K562 (cell line): ENCODE results near the gene UFSP2. TPM values are rescaled to one million over a fixed set of nuclear protein-coding genes. Genes with fewer than 3 reads are reported as not detected.

Experiments
- ASH1L ChIP-seq: fragments of 450-650 bp; IDR thresholded peaks from 2 replicates; pipeline ENCODE4 v1.6.1; 2018; ENCODE audit warnings: borderline replicate concordance, mild to moderate bottlenecking, low read depth; ENCODE audit not compliant: partially characterized antibody
- BCL6 ChIP-seq: fragments of 250-450 bp; sonication (Bioruptor Pico); IDR thresholded peaks from 2 replicates; pipeline ENCODE4 v1.4.0; 2020
- DMBX1 ChIP-seq: fragments of 250-450 bp; sonication (Bioruptor Pico); IDR thresholded peaks from 2 replicates; pipeline ENCODE4 v1.8.0; 2022; ENCODE audit warnings: inconsistent platforms, mild to moderate bottlenecking, moderate library complexity, borderline replicate concordance
- ESRRA ChIP-seq: fragments of 450-650 bp; IDR thresholded peaks from 2 replicates; pipeline ENCODE4 v1.6.1; 2014; ENCODE audit warnings: low read depth, mild to moderate bottlenecking, moderate library complexity, borderline replicate concordance
- GATAD2A ChIP-seq: fragments of 450-650 bp; IDR thresholded peaks from 2 replicates; pipeline ENCODE4 v1.6.1; 2017
- HNRNPK ChIP-seq: fragments of 200-400 bp; formaldehyde crosslinking; IDR thresholded peaks from one replicate; pipeline ENCODE4 v1.6.1; 2018; ENCODE audit warnings: mild to moderate bottlenecking, low read depth, low read length; ENCODE audit not compliant: poor library complexity, severe bottlenecking
- KDM5B ChIP-seq: fragments of 200-600 bp; sonication (generic); IDR thresholded peaks from 2 replicates; pipeline ENCODE4 v1.6.1; 2012; ENCODE audit warnings: low read depth, mild to moderate bottlenecking, moderate library complexity, low read length, control low read depth, inconsistent platforms; ENCODE audit not compliant: insufficient replicate concordance
- KLF13 ChIP-seq: fragments of 450-650 bp; IDR thresholded peaks from 2 replicates; pipeline ENCODE4 v1.6.1; 2016; ENCODE audit warnings: missing genetic modification characterization, low read depth, mild to moderate bottlenecking, missing compliant biosample characterization, moderate library complexity, borderline replicate concordance
- NEUROD1 ChIP-seq: fragments of 150-350 bp; IDR thresholded peaks from 2 replicates; pipeline ENCODE4 v1.6.1; 2014; ENCODE audit warnings: borderline replicate concordance, low read length, low read depth; ENCODE audit not compliant: partially characterized antibody
- PHF21A ChIP-seq: fragments of 450-650 bp; IDR thresholded peaks from 2 replicates; pipeline ENCODE4 v1.6.1; 2017; ENCODE audit warnings: low read depth, borderline replicate concordance
- PRMT5 ChIP-seq: sonication (generic); formaldehyde crosslinking; IDR thresholded peaks from 2 replicates; pipeline ENCODE4 v1.5.0; 2020; ENCODE audit warnings: missing genetic modification reagents
- PRPF4 ChIP-seq: fragments of 200-400 bp; formaldehyde crosslinking; IDR thresholded peaks from one replicate; pipeline ENCODE4 v1.6.1; 2017; ENCODE audit warnings: low read length, low read depth, mild to moderate bottlenecking; ENCODE audit not compliant: insufficient read depth, poor library complexity, severe bottlenecking
- RBM17 ChIP-seq: fragments of 200-400 bp; formaldehyde crosslinking; IDR thresholded peaks from 2 replicates; pipeline ENCODE4 v1.6.1; 2017; ENCODE audit warnings: low read depth, mild to moderate bottlenecking, low read length, borderline replicate concordance
- RBM39 ChIP-seq: fragments of 200-400 bp; formaldehyde crosslinking; optimal IDR thresholded peaks from 2 replicates; pipeline ENCODE3; 2018; ENCODE audit warnings: low read depth, low read length
- ZFP36 ChIP-seq: fragments of 150-350 bp; IDR thresholded peaks from 2 replicates; pipeline ENCODE4 v1.6.1; 2018; ENCODE audit warnings: low read length, low read depth; ENCODE audit not compliant: partially characterized antibody
- ZNF57 ChIP-seq: fragments of 450-650 bp; formaldehyde crosslinking; IDR thresholded peaks from 2 replicates; pipeline ENCODE4 v1.4.0; 2020; ENCODE audit warnings: mild to moderate bottlenecking, moderate library complexity
- ZNF695 ChIP-seq: fragments of 450-650 bp; formaldehyde crosslinking; IDR thresholded peaks from 2 replicates; pipeline ENCODE4 v1.4.0; 2020; ENCODE audit warnings: mild to moderate bottlenecking, moderate library complexity
- polyA plus RNA-seq, 8 experiments: library from polyadenylated mRNA; depleted of rRNA in 4 of 8; stranded (reverse) in 5 of 8; unstranded in 3 of 8; fragments of >200 nt; fragmentation: Nextera tagmentation in 2 of 8; fragmentation: Illumina TruSeq in 1 of 8; extraction: Ambion mirVana in 2 of 8; extraction: Trizol in 1 of 8; gene quantifications; 2 replicates each; pipeline versions ENCODE4 v1.2.1 to v1.2.3, GENCODE V29; 2011 to 2014; ENCODE audit warnings: inconsistent platforms in 1 of 8, missing spikeins in 1 of 8
- total RNA-seq, 7 experiments: library from RNA; depleted of rRNA in 6 of 7; stranded (reverse); fragments of >200 nt in 6 of 7; fragmentation: Illumina TruSeq in 2 of 7; extraction: Trizol in 2 of 7; gene quantifications; 2 replicates each; pipeline versions ENCODE4 v1.2.1 to v1.2.3, GENCODE V29; 2011 to 2021; ENCODE audit warnings: low replicate concordance in 1 of 7
- TF ChIP-seq, protein P1 (sequence below): fragments of 450-650 bp; IDR thresholded peaks from 2 replicates; pipeline ENCODE4 v1.6.1; 2016; ENCODE audit warnings: low read depth, mild to moderate bottlenecking, moderate library complexity
- TF ChIP-seq, protein P2 (sequence below): fragments of 450-650 bp; formaldehyde crosslinking; IDR thresholded peaks from 2 replicates; pipeline ENCODE4 v1.4.0; 2020; ENCODE audit warnings: mild to moderate bottlenecking, mixed read lengths
- TF ChIP-seq, protein P3 (sequence below): IDR thresholded peaks from 3 replicates; pipeline ENCODE4 v1.6.1; 2011; ENCODE audit warnings: borderline replicate concordance, mild to moderate bottlenecking, moderate library complexity; ENCODE audit not compliant: insufficient read length; ENCODE audit errors: extremely low read depth
- TF ChIP-seq, protein P4 (sequence below): fragments of 450-650 bp; formaldehyde crosslinking; IDR thresholded peaks from 2 replicates; pipeline ENCODE4 v1.4.0; 2022; ENCODE audit warnings: missing genetic modification characterization

Gene UFSP2
- total and polyA plus RNA-seq, 9 of the 15 experiments (the other 6 are each of a cell fraction or from before 2014, with no cell fraction given) = 20.1 to 55.8 (median 26.6) TPM

GRCh38 chr4:185395956-185396723 lies 29.6 kb downstream of the UFSP2 start (continued):
- TF ChIP-seq, protein P1, sequence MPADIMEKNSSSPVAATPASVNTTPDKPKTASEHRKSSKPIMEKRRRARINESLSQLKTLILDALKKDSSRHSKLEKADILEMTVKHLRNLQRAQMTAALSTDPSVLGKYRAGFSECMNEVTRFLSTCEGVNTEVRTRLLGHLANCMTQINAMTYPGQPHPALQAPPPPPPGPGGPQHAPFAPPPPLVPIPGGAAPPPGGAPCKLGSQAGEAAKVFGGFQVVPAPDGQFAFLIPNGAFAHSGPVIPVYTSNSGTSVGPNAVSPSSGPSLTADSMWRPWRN = no peak
- TF ChIP-seq, protein P2, sequence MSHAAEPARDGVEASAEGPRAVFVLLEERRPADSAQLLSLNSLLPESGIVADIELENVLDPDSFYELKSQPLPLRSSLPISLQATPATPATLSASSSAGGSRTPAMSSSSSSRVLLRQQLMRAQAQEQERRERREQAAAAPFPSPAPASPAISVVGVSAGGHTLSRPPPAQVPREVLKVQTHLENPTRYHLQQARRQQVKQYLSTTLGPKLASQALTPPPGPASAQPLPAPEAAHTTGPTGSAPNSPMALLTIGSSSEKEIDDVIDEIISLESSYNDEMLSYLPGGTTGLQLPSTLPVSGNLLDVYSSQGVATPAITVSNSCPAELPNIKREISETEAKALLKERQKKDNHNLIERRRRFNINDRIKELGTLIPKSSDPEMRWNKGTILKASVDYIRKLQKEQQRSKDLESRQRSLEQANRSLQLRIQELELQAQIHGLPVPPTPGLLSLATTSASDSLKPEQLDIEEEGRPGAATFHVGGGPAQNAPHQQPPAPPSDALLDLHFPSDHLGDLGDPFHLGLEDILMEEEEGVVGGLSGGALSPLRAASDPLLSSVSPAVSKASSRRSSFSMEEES = no peak
- TF ChIP-seq KDM5B = peak; percentile 69
- TF ChIP-seq RBM39 = no peak
- no peak for TF ChIP-seq ZFP36
- TF ChIP-seq ZNF695 (CRISPR knock-in tag) = no peak
- TF ChIP-seq ZNF57 (CRISPR knock-in tag) = no peak
- peak; percentile 94 for TF ChIP-seq GATAD2A
- TF ChIP-seq RBM17 = no peak
- no peak for TF ChIP-seq HNRNPK
- no peak for TF ChIP-seq PRMT5 (CRISPR knock-in tag)
- no peak for TF ChIP-seq KLF13 (tag)
- peak; percentile 71; the same call in 1 of the 2 replicates for TF ChIP-seq DMBX1
- peak; percentile 15 for TF ChIP-seq NEUROD1
- TF ChIP-seq, protein P3, sequence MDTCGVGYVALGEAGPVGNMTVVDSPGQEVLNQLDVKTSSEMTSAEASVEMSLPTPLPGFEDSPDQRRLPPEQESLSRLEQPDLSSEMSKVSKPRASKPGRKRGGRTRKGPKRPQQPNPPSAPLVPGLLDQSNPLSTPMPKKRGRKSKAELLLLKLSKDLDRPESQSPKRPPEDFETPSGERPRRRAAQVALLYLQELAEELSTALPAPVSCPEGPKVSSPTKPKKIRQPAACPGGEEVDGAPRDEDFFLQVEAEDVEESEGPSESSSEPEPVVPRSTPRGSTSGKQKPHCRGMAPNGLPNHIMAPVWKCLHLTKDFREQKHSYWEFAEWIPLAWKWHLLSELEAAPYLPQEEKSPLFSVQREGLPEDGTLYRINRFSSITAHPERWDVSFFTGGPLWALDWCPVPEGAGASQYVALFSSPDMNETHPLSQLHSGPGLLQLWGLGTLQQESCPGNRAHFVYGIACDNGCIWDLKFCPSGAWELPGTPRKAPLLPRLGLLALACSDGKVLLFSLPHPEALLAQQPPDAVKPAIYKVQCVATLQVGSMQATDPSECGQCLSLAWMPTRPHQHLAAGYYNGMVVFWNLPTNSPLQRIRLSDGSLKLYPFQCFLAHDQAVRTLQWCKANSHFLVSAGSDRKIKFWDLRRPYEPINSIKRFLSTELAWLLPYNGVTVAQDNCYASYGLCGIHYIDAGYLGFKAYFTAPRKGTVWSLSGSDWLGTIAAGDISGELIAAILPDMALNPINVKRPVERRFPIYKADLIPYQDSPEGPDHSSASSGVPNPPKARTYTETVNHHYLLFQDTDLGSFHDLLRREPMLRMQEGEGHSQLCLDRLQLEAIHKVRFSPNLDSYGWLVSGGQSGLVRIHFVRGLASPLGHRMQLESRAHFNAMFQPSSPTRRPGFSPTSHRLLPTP = no peak
- TF ChIP-seq ESRRA = peak; percentile 49; the same call in 1 of the 2 replicates
- no peak for TF ChIP-seq BCL6 (CRISPR knock-in tag)
- TF ChIP-seq ASH1L = no peak
- no peak for TF ChIP-seq PHF21A
- TF ChIP-seq PRPF4 = peak; percentile 37
- TF ChIP-seq, protein P4, sequence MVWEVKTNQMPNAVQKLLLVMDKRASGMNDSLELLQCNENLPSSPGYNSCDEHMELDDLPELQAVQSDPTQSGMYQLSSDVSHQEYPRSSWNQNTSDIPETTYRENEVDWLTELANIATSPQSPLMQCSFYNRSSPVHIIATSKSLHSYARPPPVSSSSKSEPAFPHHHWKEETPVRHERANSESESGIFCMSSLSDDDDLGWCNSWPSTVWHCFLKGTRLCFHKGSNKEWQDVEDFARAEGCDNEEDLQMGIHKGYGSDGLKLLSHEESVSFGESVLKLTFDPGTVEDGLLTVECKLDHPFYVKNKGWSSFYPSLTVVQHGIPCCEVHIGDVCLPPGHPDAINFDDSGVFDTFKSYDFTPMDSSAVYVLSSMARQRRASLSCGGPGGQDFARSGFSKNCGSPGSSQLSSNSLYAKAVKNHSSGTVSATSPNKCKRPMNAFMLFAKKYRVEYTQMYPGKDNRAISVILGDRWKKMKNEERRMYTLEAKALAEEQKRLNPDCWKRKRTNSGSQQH = no peak
